ENCODE results near the gene MYO15B. TPM values are rescaled to one million over a fixed set of nuclear protein-coding genes. Genes with fewer than 3 reads are reported as not detected.

MYO15B gene
- total and polyA plus RNA-seq, 2 of the 13 experiments (the other 11 are each of a cell fraction or from before 2014, with no cell fraction given) = 2.8 to 8.1 TPM

GRCh38 chr17:75549246-75550138 lies 38.1 kb upstream of the MYO15B start (continued):
- TF ChIP-seq MZF1 (CRISPR knock-in tag; IDR thresholded peaks at IDR 0.05; ENCODE audit: borderline replicate concordance) (no peak), ZHX1 (CRISPR knock-in tag; IDR thresholded peaks at IDR 0.05; ENCODE audit: low read depth) (0 out of 2 replicates have a peak, but pooled peaks have one; percentile 54), ZNF678 (CRISPR knock-in tag; IDR thresholded peaks at IDR 0.05) (no peak), THAP11 (CRISPR knock-in tag; IDR thresholded peaks at IDR 0.05) (peak; percentile 75), SOX6 (IDR thresholded peaks at IDR 0.05) (no peak), SOX6 (CRISPR knock-in tag; IDR thresholded peaks at IDR 0.05) (peak; percentile 84), FOXA1 (IDR thresholded peaks at IDR 0.05) (no peak), FOXA1 (CRISPR knock-in tag; IDR thresholded peaks at IDR 0.05) (peak; percentile 81), ZNF777 (CRISPR knock-in tag; IDR thresholded peaks at IDR 0.05) (no peak), AGO2 (optimal IDR thresholded peaks at IDR 0.05; ENCODE audit: low read depth, low read length) (peak; percentile 94), ZNF350 (CRISPR knock-in tag; IDR thresholded peaks at IDR 0.05; ENCODE audit: borderline replicate concordance, low read depth) (peak; percentile 82; the same call in 1 of the 2 replicates), PBX2 (CRISPR knock-in tag; IDR thresholded peaks at IDR 0.05) (0 out of 2 replicates have a peak, but pooled peaks have one; percentile 33), MXI1 (IDR thresholded peaks at IDR 0.05; ENCODE audit: borderline replicate concordance, low read depth, low read length) (peak; percentile 18; the same call in 2 of the 3 replicates), ZNF558 (CRISPR knock-in tag; IDR thresholded peaks at IDR 0.05; ENCODE audit: borderline replicate concordance) (no peak), ZNF225 (CRISPR knock-in tag; IDR thresholded peaks at IDR 0.05) (peak; percentile 84), ZNF468 (CRISPR knock-in tag; IDR thresholded peaks at IDR 0.05) (no peak), HNRNPK (IDR thresholded peaks at IDR 0.05; ENCODE audit: low read depth, low read length, poor library complexity, severe bottlenecking) (no peak), SAP130 (CRISPR knock-in tag; IDR thresholded peaks at IDR 0.05; ENCODE audit: low read depth) (peak; percentile 90), BRCA1 (CRISPR knock-in tag; IDR thresholded peaks at IDR 0.05) (no peak), SIN3A (IDR thresholded peaks at IDR 0.05; ENCODE audit: borderline replicate concordance, low read depth, low read length) (no peak), PAX8 (CRISPR knock-in tag; IDR thresholded peaks at IDR 0.05; ENCODE audit: borderline replicate concordance) (no peak; the same call in 1 of the 2 replicates), ZNF614 (CRISPR knock-in tag; IDR thresholded peaks at IDR 0.05; ENCODE audit: borderline replicate concordance) (peak; percentile 68; the same call in 1 of the 2 replicates), MBNL3 (CRISPR knock-in tag; conservative IDR thresholded peaks at IDR 0.05) (no peak)
- TF ChIP-seq, protein P1, sequence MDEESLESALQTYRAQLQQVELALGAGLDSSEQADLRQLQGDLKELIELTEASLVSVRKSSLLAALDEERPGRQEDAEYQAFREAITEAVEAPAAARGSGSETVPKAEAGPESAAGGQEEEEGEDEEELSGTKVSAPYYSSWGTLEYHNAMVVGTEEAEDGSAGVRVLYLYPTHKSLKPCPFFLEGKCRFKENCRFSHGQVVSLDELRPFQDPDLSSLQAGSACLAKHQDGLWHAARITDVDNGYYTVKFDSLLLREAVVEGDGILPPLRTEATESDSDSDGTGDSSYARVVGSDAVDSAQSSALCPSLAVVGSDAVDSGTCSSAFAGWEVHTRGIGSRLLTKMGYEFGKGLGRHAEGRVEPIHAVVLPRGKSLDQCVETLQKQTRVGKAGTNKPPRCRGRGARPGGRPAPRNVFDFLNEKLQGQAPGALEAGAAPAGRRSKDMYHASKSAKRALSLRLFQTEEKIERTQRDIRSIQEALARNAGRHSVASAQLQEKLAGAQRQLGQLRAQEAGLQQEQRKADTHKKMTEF (CRISPR knock-in tag; IDR thresholded peaks at IDR 0.05) = peak; percentile 81

All from HepG2 (cell line).